Activated CD8-positive, alpha-beta T cell treated with anti-CD3 and anti-CD28 coated beads for 36 hours (primary cell): ENCODE results near the gene RESF1. TPM values are rescaled to one million over a fixed set of nuclear protein-coding genes. Genes with fewer than 3 reads are reported as not detected.
A peak's percentile ranks its signal among the peaks of the same experiment; 100 is the strongest.

Source experiments
- ATAC-seq: fragments of 200-7000 bp; cut with Tn5 transposase; one replicate; pipeline ENCODE4 v1.10.0; 2021; ENCODE audit warnings: mild to moderate bottlenecking, moderate library complexity
- CTCF ChIA-PET: fragments of 350-600 bp; sonication (Branson Sonifier 250); formaldehyde crosslinking; loops from one replicate; lab custom pipeline; 2021; ENCODE audit warnings: antibody characterized with exemption; lab: Charles Lee
- POLR2A ChIA-PET: fragments of 350-600 bp; sonication (Branson Sonifier 250); formaldehyde crosslinking; loops from one replicate; lab custom pipeline; 2021; ENCODE audit warnings: antibody characterized with exemption; lab: Charles Lee
- DNase-seq: peaks from one replicate; pipeline ENCODE4 v3.0.0-alpha.2; 2020
- H3K27ac Mint-ChIP-seq: one replicate; pipeline ENCODE4 v1.8.0; 2021; ENCODE audit warnings: mild to moderate bottlenecking, mixed read lengths
- H3K27me3 Mint-ChIP-seq: one replicate; pipeline ENCODE4 v1.8.0; 2021; ENCODE audit warnings: mixed read lengths
- H3K36me3 Mint-ChIP-seq: one replicate; pipeline ENCODE4 v1.8.0; 2021; ENCODE audit warnings: low read depth, mixed read lengths
- H3K4me1 Mint-ChIP-seq: one replicate; pipeline ENCODE4 v1.8.0; 2021; ENCODE audit warnings: low read depth, mixed read lengths
- H3K4me3 Mint-ChIP-seq: one replicate; pipeline ENCODE4 v1.8.0; 2021; ENCODE audit warnings: mild to moderate bottlenecking, moderate library complexity, mixed read lengths
- H3K9me3 Mint-ChIP-seq: one replicate; pipeline ENCODE4 v1.8.0; 2021; ENCODE audit warnings: mixed read lengths
- CTCF ChIP-seq: fragments of 200-600 bp; IDR thresholded peaks from one replicate; pipeline ENCODE4 v1.8.0; 2022; ENCODE audit warnings: antibody characterized with exemption, mild to moderate bottlenecking
- intact Hi-C: fragments of 100-400 bp; cut with micrococcal nuclease; formaldehyde crosslinking; loops from one replicate; pipeline ENCODE4 v1.10.0; 2022
- total RNA-seq, 2 experiments: library from RNA; stranded (reverse); gene quantifications; one replicate each; pipeline ENCODE4 v1.2.3, GENCODE V29; 2021

Gene RESF1
- total RNA-seq, 2 experiments from 2014 or later: 70.8 to 83.3 TPM

DNA sequence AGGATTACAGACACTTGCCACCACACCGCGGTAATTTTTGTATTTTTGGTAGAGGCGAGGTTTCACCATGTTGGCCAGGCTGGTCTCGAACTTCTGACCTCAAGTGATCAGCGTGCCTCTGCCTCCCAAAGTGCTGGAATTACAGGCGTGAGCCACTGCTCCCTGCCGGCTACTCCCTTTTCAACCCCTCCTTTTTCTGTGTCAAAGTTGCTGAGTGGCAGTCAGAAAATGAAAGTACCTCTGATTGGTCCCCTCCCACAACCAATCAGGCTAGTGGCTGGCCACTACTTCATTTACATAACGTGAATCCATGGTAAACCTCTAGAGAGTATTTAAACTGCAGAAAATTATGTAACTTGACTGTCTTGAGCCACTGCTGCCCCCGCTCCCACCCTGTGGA lies 5.9 kb downstream of the RESF1 start:
- ChIA-PET CTCF (interaction anchor here (1.0 kb wide), 2 partner anchors 13 to 18 kb away, joined by 3 read pairs; no protein-coding TSS in a partner anchor), POLR2A (interaction anchor here (0.8 to 2.1 kb wide), 4 partner anchors 12 to 142 kb away, joined by 3 to 6 read pairs (median 4); partner anchors contain the start of gene BICD1)
- no peak for TF ChIP-seq CTCF
- Mint-ChIP-seq H3K27ac (peak overlapping the region; percentile 97), H3K4me1 (peaks cover 74% of the 10 kb centered on the region), H3K9me3 (peaks cover 6% of the 10 kb centered on the region), H3K4me3 (peak overlapping the region; percentile 83), H3K36me3 (peaks cover 76% of the 10 kb centered on the region), H3K27me3 (no peaks in the 10 kb centered on the region)
- ATAC-seq: peak; percentile 60
- intact Hi-C loops: loop anchor here (2.0 to 10.0 kb wide), 5 partner anchors 68 to 640 kb away; partner anchors contain the start of genes ETFBKMT and SINHCAF
- DNase-seq: peak; percentile 67

DNA sequence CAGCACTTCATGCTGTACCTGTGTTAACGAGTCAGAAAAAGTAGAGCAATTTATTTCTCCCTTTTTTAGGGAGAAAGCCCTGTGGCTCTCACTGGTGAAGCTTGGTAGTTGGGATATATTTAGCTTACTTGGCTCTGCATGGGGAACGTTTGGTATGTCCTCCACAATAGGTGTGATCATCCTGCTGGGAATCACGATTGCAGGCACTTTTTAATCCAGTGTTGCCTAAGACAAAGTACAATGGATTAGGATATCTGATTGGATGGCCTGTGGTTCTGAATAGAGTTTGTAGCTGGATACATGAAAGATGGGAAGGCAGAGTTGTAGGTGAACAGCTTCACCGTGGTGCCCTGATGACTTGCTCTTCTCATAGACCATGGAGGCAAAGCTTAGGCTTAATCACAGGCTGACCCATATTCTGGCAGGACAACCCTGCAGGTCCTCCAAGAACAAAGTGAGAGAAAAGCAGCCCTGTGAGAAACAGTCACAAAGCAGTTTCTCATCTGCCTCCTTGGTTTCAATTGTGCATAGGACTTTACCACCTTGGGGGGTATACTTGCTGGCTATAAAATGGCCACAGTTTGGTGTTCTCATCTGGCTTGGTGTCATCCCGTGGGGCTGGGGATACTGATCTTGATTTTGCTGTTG lies 7.5 kb downstream of the RESF1 start:
- peak overlapping the region; percentile 83 for H3K4me3 Mint-ChIP-seq
- peak overlapping the region; percentile 97 for H3K27ac Mint-ChIP-seq
- ChIA-PET POLR2A (interaction anchor here (0.9 to 2.1 kb wide), 7 partner anchors 13 to 237 kb away, joined by 3 to 5 read pairs (median 3); partner anchors contain the start of gene AMN1), CTCF (interaction anchor here (0.7 to 1.6 kb wide), 5 partner anchors 15 to 307 kb away, joined by 3 to 7 read pairs (median 3); partner anchors contain the start of gene ETFBKMT)
- H3K27me3 Mint-ChIP-seq: no peaks in the 10 kb centered on the region
- ATAC-seq (peak; percentile 38), DNase-seq (peak; percentile 32)
- H3K4me1 Mint-ChIP-seq: peaks cover 82% of the 10 kb centered on the region
- no peak for TF ChIP-seq CTCF
- intact Hi-C loops: loop anchor here (5.0 to 10.0 kb wide), 4 partner anchors 159 to 642 kb away; partner anchors contain the start of genes ETFBKMT and SINHCAF
- H3K36me3 Mint-ChIP-seq: peaks cover 79% of the 10 kb centered on the region
- peaks cover 13% of the 10 kb centered on the region for H3K9me3 Mint-ChIP-seq

DNA sequence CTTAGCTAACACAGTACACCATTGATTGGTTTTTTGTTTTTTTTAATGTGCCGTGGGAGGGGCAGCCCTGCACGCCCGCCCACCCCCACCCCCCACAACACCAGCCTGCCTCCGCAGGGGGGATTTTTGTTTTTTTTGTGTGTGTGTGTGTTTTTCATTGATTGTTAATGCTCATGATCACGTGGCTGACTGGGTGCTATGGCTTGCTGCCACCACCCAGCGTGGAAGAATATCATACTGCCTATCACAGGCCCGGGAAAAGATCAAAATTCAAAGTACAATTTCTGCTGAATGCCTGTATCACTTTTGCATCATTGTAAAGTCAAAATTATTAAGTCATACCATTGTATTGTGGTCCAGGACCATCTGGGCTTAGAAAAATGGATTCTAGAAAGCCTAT lies 8.3 kb downstream of the RESF1 start:
- DNase-seq (peak; percentile 46), ATAC-seq (no peak)
- Mint-ChIP-seq H3K36me3 (peaks cover 79% of the 10 kb centered on the region), H3K9me3 (peaks cover 17% of the 10 kb centered on the region), H3K27ac (peak overlapping the region; percentile 97), H3K27me3 (no peaks in the 10 kb centered on the region), H3K4me3 (peak overlapping the region; percentile 83), H3K4me1 (peaks cover 78% of the 10 kb centered on the region)
- CTCF ChIA-PET: interaction anchor here (1.0 to 1.1 kb wide), 2 partner anchors 18 to 93 kb away, joined by 3 read pairs; no protein-coding TSS in a partner anchor
- POLR2A ChIA-PET: interaction anchor here (0.6 to 1.1 kb wide), 3 partner anchors 9 to 13 kb away, joined by 3 to 4 read pairs (median 3); partner anchors contain the start of gene RESF1
- no peak for TF ChIP-seq CTCF
- intact Hi-C loops: loop anchor here (5.0 to 10.0 kb wide), 4 partner anchors 160 to 643 kb away; partner anchors contain the start of genes ETFBKMT and SINHCAF

DNA sequence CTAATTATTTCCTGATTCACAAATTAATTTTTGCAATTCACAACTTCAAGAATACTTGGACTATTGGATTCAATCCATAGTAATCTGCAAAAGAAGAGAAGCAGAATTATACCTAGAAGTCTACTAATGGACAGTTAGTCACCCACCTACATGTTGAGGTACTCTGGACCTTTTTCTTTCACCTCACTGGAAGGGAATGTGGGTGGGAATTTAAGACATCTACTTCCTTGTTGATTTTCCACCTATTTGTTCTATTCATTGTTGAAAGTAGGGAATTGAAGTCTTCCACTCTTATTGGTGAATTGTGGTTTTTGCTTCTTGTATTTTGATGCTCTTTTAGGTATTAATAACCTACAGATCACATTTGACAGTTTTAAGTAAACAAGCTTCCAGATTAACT lies 11.0 kb downstream of the RESF1 start:
- H3K9me3 Mint-ChIP-seq: peaks cover 26% of the 10 kb centered on the region
- peak overlapping the region; percentile 87 for H3K27ac Mint-ChIP-seq
- POLR2A ChIA-PET: interaction anchor here (0.7 to 1.0 kb wide), 2 partner anchors 22 to 50 kb away, joined by 3 read pairs; no protein-coding TSS in a partner anchor
- TF ChIP-seq CTCF: no peak
- CTCF ChIA-PET: interaction anchor here (0.6 to 1.8 kb wide), 6 partner anchors 11 to 317 kb away, joined by 3 to 5 read pairs (median 4); no protein-coding TSS in a partner anchor
- intact Hi-C loops: no loop called here
- DNase-seq: no peak
- peaks cover 66% of the 10 kb centered on the region for H3K4me1 Mint-ChIP-seq
- ATAC-seq: no peak
- H3K36me3 Mint-ChIP-seq: peaks cover 81% of the 10 kb centered on the region
- no peaks in the 10 kb centered on the region for H3K27me3 Mint-ChIP-seq
- H3K4me3 Mint-ChIP-seq: no peak overlapping the region
